ENCODE measurements around the gene A3GALT2.

Gene A3GALT2

DNA sequence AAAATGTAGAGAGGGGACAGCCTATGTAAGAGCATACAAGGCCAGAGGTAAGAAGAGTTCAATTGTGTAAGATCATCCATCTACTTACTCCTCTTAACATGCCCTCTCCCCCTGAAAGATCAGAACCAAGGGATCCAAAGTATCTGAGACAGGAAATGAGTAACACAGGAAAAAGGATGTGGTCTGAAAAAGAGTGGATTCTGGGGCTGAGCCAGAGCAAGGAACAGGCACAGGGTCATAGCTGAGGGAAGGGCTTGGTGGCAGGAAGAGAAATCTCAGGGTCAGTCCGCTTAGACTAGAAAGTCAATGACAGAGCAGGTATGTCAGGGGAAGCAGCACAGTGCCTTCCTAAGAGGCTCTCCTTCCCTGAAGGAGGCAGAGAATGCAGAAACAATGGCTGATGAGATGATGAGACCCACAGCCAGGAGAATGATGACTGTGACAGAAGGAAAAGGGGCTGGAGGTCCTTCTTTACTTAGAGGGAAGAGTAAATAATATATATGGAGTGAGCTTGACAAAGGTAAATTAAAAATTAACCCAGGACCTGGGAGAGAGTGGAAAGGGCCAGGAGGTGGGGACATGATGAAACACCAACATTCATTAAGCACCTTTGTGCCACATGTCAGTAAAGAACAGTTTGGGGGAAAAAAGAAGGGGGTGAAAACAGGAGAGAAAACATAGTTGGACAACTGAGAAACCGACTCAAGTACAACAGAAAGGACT lies 26.2 kb upstream of the A3GALT2 start:
- no peaks in the 10 kb centered on the region for H3K9me3 ChIP-seq (ENCODE audit: control insufficient read depth, low read length)
- H3K4me2 ChIP-seq (ENCODE audit: low read length) = peak overlapping the region; percentile 66
- H3K27ac ChIP-seq = peak overlapping the region; percentile 75
- TF ChIP-seq, protein P1, sequence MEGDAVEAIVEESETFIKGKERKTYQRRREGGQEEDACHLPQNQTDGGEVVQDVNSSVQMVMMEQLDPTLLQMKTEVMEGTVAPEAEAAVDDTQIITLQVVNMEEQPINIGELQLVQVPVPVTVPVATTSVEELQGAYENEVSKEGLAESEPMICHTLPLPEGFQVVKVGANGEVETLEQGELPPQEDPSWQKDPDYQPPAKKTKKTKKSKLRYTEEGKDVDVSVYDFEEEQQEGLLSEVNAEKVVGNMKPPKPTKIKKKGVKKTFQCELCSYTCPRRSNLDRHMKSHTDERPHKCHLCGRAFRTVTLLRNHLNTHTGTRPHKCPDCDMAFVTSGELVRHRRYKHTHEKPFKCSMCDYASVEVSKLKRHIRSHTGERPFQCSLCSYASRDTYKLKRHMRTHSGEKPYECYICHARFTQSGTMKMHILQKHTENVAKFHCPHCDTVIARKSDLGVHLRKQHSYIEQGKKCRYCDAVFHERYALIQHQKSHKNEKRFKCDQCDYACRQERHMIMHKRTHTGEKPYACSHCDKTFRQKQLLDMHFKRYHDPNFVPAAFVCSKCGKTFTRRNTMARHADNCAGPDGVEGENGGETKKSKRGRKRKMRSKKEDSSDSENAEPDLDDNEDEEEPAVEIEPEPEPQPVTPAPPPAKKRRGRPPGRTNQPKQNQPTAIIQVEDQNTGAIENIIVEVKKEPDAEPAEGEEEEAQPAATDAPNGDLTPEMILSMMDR (IDR thresholded peaks at IDR 0.05) = no peak
- H3K9ac ChIP-seq = no peak overlapping the region
- peaks cover 2% of the 10 kb centered on the region for H3K4me1 ChIP-seq
- H3K79me2 ChIP-seq = peaks cover 27% of the 10 kb centered on the region
- no peaks in the 10 kb centered on the region for H3K36me3 ChIP-seq (ENCODE audit: control insufficient read depth, insufficient read depth, low read length)
- peak overlapping the region; percentile 29 for H3K4me3 ChIP-seq (ENCODE audit: low read depth, low read length)
- no peak overlapping the region for H2AFZ ChIP-seq
- no peaks in the 10 kb centered on the region for H3K27me3 ChIP-seq (ENCODE audit: control insufficient read depth, insufficient read depth, low read length)

DNA sequence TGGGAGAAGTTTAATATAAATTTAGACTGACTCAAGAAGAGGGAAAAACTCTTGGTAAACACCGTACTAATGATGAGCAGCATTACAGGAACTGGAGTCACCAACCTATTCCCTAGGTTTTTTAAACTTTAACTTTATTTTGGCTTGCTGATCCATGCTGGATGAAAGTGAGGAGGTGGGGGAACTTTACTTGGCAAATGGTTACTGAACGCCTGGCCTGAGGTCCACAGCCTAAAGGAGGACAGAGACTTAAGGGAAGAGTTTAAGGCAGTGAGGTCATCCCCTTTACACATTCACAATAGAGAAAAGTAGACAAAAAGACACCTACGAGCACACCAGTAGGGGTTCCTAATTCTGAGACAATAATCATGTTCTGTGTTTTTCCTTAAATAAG lies 25.6 kb upstream of the A3GALT2 start:
- Histone ChIP-seq H3K4me2 (ENCODE audit: low read length) (peak overlapping the region; percentile 13), H3K9ac (no peak overlapping the region), H3K4me3 (ENCODE audit: low read depth, low read length) (no peak overlapping the region), H3K9me3 (ENCODE audit: control insufficient read depth, low read length) (no peaks in the 10 kb centered on the region), H3K27ac (peak overlapping the region; percentile 75), H3K79me2 (peaks cover 30% of the 10 kb centered on the region), H2AFZ (no peak overlapping the region), H3K4me1 (peaks cover 6% of the 10 kb centered on the region), H3K36me3 (ENCODE audit: control insufficient read depth, insufficient read depth, low read length) (no peaks in the 10 kb centered on the region), H3K27me3 (ENCODE audit: control insufficient read depth, insufficient read depth, low read length) (no peaks in the 10 kb centered on the region)
- TF ChIP-seq, protein P1 (IDR thresholded peaks at IDR 0.05) = no peak

DNA sequence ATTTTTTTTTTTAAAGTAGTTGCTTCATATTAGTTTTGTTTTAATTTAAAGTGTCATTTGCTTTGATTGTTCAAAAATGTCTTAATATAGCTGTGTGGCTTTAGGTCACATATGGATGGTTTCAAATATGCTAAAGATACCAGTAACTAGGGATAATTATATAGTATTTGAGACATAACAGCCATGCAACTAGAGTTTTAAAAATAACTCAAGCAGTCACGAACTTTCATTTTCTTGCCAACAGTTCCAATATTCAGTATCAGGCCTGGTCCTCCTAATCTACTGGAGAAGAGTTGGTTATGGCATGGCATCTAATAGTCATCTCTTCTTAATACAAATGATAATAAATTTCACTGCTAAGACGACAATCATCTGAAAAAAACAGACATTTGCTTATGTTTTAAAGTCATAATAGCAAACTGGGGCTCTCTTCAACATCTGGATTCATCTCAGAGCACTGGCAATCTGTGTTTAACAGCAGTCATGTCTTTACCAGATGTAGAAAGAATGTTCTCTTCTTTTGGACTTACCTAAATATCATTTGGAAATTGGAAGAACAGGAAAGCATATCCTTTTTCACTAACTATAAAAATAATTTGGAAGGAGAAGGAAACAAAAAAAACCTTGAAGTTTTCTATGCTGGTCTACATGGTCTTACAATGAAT lies 24.1 kb upstream of the A3GALT2 start:
- peak overlapping the region; percentile 15 for H3K27ac ChIP-seq
- no peaks in the 10 kb centered on the region for H3K36me3 ChIP-seq (ENCODE audit: control insufficient read depth, insufficient read depth, low read length)
- H3K4me3 ChIP-seq (ENCODE audit: low read depth, low read length) = no peak overlapping the region
- H2AFZ ChIP-seq = no peak overlapping the region
- no peak overlapping the region for H3K9ac ChIP-seq
- peaks cover 6% of the 10 kb centered on the region for H3K4me1 ChIP-seq
- no peaks in the 10 kb centered on the region for H3K27me3 ChIP-seq (ENCODE audit: control insufficient read depth, insufficient read depth, low read length)
- H3K4me2 ChIP-seq (ENCODE audit: low read length) = no peak overlapping the region
- no peaks in the 10 kb centered on the region for H3K9me3 ChIP-seq (ENCODE audit: control insufficient read depth, low read length)
- H3K79me2 ChIP-seq = peaks cover 39% of the 10 kb centered on the region
- TF ChIP-seq, protein P1 (IDR thresholded peaks at IDR 0.05) = no peak

DNA sequence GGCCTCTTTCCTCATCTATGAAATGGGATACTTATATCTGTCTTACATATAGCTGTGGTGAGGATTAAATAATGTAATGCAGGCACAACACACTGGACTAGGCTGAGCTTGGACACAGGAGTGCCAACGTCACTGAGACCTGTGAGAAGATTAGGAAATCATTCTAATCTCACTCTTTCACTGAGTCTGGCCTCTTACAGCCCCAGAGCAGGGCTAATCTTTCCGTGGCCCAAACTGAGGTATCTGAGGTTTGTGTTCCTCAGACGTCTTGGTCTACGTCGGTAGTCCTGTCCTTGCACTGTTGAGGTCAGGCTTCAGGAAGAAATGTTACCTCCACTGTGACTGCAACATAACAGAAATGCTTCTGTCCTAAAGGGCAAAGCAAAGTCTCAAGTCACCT lies 22.6 kb upstream of the A3GALT2 start:
- no peak overlapping the region for H3K4me3 ChIP-seq (ENCODE audit: low read depth, low read length)
- H3K36me3 ChIP-seq (ENCODE audit: control insufficient read depth, insufficient read depth, low read length) = no peaks in the 10 kb centered on the region
- H3K27me3 ChIP-seq (ENCODE audit: control insufficient read depth, insufficient read depth, low read length) = no peaks in the 10 kb centered on the region
- H3K4me2 ChIP-seq (ENCODE audit: low read length) = no peak overlapping the region
- peaks cover 51% of the 10 kb centered on the region for H3K79me2 ChIP-seq
- H3K4me1 ChIP-seq = peaks cover 6% of the 10 kb centered on the region
- H3K9me3 ChIP-seq (ENCODE audit: control insufficient read depth, low read length) = no peaks in the 10 kb centered on the region
- no peak overlapping the region for H2AFZ ChIP-seq
- no peak overlapping the region for H3K27ac ChIP-seq
- no peak overlapping the region for H3K9ac ChIP-seq
- TF ChIP-seq, protein P1 (IDR thresholded peaks at IDR 0.05) = no peak

Data from parathyroid adenoma (tissue), 2 donors.